IMR-90 (cell line): ENCODE results near the gene DHRS12. TPM values are rescaled to one million over a fixed set of nuclear protein-coding genes. Genes with fewer than 3 reads are reported as not detected.
A peak's percentile ranks its signal among the peaks of the same experiment; 100 is the strongest.

Experiments
- ATAC-seq: fragments of 200-7000 bp; cut with Tn5 transposase; 2 replicates; pipeline ENCODE4 v1.9.1; 2020; ENCODE audit warnings: low read depth, mild to moderate bottlenecking, moderate library complexity
- BruUV-seq: library from RNA; stranded (reverse); fragments of 400-500 nt; replicated peaks from 2 replicates; lab custom pipeline; 2021; lab: Mats Ljungman, UMichigan
- CTCF ChIA-PET: fragments of 300-600 bp; formaldehyde crosslinking; extraction: SDS; loops from one replicate; lab custom pipeline; 2021; ENCODE audit warnings: antibody characterized with exemption; lab: Yijun Ruan, JAX
- POLR2A ChIA-PET: fragments of 300-600 bp; sonication (Branson Sonifier 250); formaldehyde crosslinking; loops from one replicate; lab custom pipeline; 2022; ENCODE audit warnings: antibody characterized with exemption; ENCODE audit not compliant: unreplicated experiment; lab: Charles Lee
- DNase-seq: peaks from one replicate; pipeline ENCODE4 v3.0.0; 2013
- H2AFZ ChIP-seq: replicated peaks from 2 replicates; pipeline ENCODE3; 2013; ENCODE audit warnings: low read length, mild to moderate bottlenecking; ENCODE audit not compliant: poor library complexity
- H2AK5ac ChIP-seq: 2 replicates; pipeline ENCODE4 v1.6.1; 2013; ENCODE audit warnings: low read depth, low read length, inconsistent platforms
- H2AK9ac ChIP-seq: replicated peaks from 2 replicates; pipeline ENCODE3; 2013; ENCODE audit warnings: mild to moderate bottlenecking, low read depth, low read length, moderate library complexity; ENCODE audit not compliant: poor library complexity
- H2BK120ac ChIP-seq: 2 replicates; pipeline ENCODE4 v1.6.1; 2013; ENCODE audit warnings: low read depth, low read length, inconsistent platforms
- H2BK15ac ChIP-seq: 3 replicates; pipeline ENCODE4 v1.6.1; 2013; ENCODE audit warnings: low read depth, low read length, inconsistent platforms
- H2BK20ac ChIP-seq: 2 replicates; pipeline ENCODE4 v1.6.1; 2013; ENCODE audit warnings: low read depth, mild to moderate bottlenecking, inconsistent platforms, low read length, moderate library complexity
- H2BK5ac ChIP-seq: 2 replicates; pipeline ENCODE4 v1.6.1; 2013; ENCODE audit warnings: mild to moderate bottlenecking, low read depth, low read length, inconsistent platforms; ENCODE audit not compliant: poor library complexity, severe bottlenecking
- H3K14ac ChIP-seq: replicated peaks from 2 replicates; pipeline ENCODE4 v1.6.1; 2013; ENCODE audit warnings: low read depth, low read length, inconsistent platforms
- H3K18ac ChIP-seq: 2 replicates; pipeline ENCODE4 v1.6.1; 2013; ENCODE audit warnings: low read depth, low read length, control low read depth
- H3K23ac ChIP-seq: 2 replicates; pipeline ENCODE4 v1.6.1; 2013; ENCODE audit warnings: low read depth, low read length, inconsistent platforms
- H3K27ac ChIP-seq: 2 replicates; pipeline ENCODE4 v1.5.1; 2013; ENCODE audit warnings: mild to moderate bottlenecking, control low read depth, low read length; ENCODE audit not compliant: insufficient read depth
- H3K27me3 ChIP-seq: 2 replicates; pipeline ENCODE4 v1.6.1; 2013; ENCODE audit warnings: low read length; ENCODE audit not compliant: control insufficient read depth, insufficient read depth
- H3K36me3 ChIP-seq: 2 replicates; pipeline ENCODE4 v1.6.1; 2013; ENCODE audit warnings: low read length, mixed read lengths; ENCODE audit not compliant: control insufficient read depth, insufficient read depth
- H3K4ac ChIP-seq: 2 replicates; pipeline ENCODE4 v1.6.1; 2013; ENCODE audit warnings: low read depth, low read length, inconsistent platforms
- H3K4me1 ChIP-seq: 2 replicates; pipeline ENCODE4 v1.6.1; 2013; ENCODE audit warnings: low read length, mixed read lengths; ENCODE audit not compliant: control insufficient read depth, insufficient read depth
- H3K4me2 ChIP-seq: 2 replicates; pipeline ENCODE4 v1.6.1; 2013; ENCODE audit warnings: low read depth, mild to moderate bottlenecking, control low read depth, low read length, moderate library complexity
- H3K4me3 ChIP-seq: 2 replicates; pipeline ENCODE4 v1.5.1; 2013; ENCODE audit warnings: low read depth, mild to moderate bottlenecking, control low read depth, low read length, moderate library complexity; ENCODE audit not compliant: insufficient read depth
- H3K56ac ChIP-seq: 2 replicates; pipeline ENCODE4 v1.6.1; 2013; ENCODE audit warnings: low read length, inconsistent platforms; ENCODE audit not compliant: insufficient read depth; ENCODE audit errors: extremely low read depth
- H3K79me1 ChIP-seq, 2 experiments: 2 replicates each; pipeline ENCODE4 v1.6.1; 2013; ENCODE audit warnings: low read length in 2 of 2, inconsistent platforms in 1 of 2, low read depth in 1 of 2
- H3K9ac ChIP-seq: 2 replicates; pipeline ENCODE4 v1.6.1; 2013; ENCODE audit warnings: low read depth, low read length, control low read depth
- H3K9me1 ChIP-seq: 2 replicates; pipeline ENCODE4 v1.6.1; 2013; ENCODE audit warnings: low read length, inconsistent platforms; ENCODE audit not compliant: insufficient read depth
- H3K9me3 ChIP-seq: 2 replicates; pipeline ENCODE4 v1.6.1; 2013; ENCODE audit warnings: low read length; ENCODE audit not compliant: control insufficient read depth, insufficient read depth
- H4K20me1 ChIP-seq: 2 replicates; pipeline ENCODE4 v1.6.1; 2013; ENCODE audit warnings: low read length, inconsistent platforms; ENCODE audit not compliant: insufficient read depth
- H4K5ac ChIP-seq: 2 replicates; pipeline ENCODE4 v1.6.1; 2013; ENCODE audit warnings: mild to moderate bottlenecking, low read depth, low read length, control low read depth
- H4K8ac ChIP-seq, 2 experiments: 2 replicates each; pipeline ENCODE4 v1.6.1; 2013; ENCODE audit warnings: low read depth in 2 of 2, low read length in 2 of 2, control low read depth in 1 of 2, inconsistent platforms in 1 of 2
- H4K91ac ChIP-seq: 2 replicates; pipeline ENCODE4 v1.6.1; 2013; ENCODE audit warnings: low read depth, low read length, inconsistent platforms; ENCODE audit not compliant: insufficient read depth
- BHLHE40 ChIP-seq: fragments of 150-350 bp; IDR thresholded peaks from 2 replicates; pipeline ENCODE4 v1.6.1; 2016; ENCODE audit warnings: mild to moderate bottlenecking, low read depth, low read length
- CEBPB ChIP-seq: IDR thresholded peaks from 2 replicates; pipeline ENCODE4 v1.6.1; 2012; ENCODE audit warnings: low read depth, low read length, improper control_type of control experiment
- CHD1 ChIP-seq: IDR thresholded peaks from 2 replicates; pipeline ENCODE4 v1.6.1; 2012; ENCODE audit warnings: low read depth, low read length, improper control_type of control experiment
- ELK1 ChIP-seq: fragments of 150-350 bp; IDR thresholded peaks from 2 replicates; pipeline ENCODE4 v1.6.1; 2016; ENCODE audit warnings: low read depth, mild to moderate bottlenecking, low read length, moderate library complexity, borderline replicate concordance
- FOS ChIP-seq: fragments of 150-350 bp; IDR thresholded peaks from 2 replicates; pipeline ENCODE4 v1.6.1; 2016; ENCODE audit warnings: low read depth, low read length
- MAFK ChIP-seq: IDR thresholded peaks from 2 replicates; pipeline ENCODE4 v1.6.1; 2012; ENCODE audit warnings: low read depth, low read length, improper control_type of control experiment
- MXI1 ChIP-seq: IDR thresholded peaks from 2 replicates; pipeline ENCODE4 v1.6.1; 2012; ENCODE audit warnings: low read depth, mild to moderate bottlenecking, low read length, moderate library complexity, borderline replicate concordance
- POLR2A ChIP-seq: IDR thresholded peaks from 2 replicates; pipeline ENCODE4 v1.6.1; 2012; ENCODE audit warnings: mild to moderate bottlenecking, low read depth, low read length
- RAD21 ChIP-seq: IDR thresholded peaks from 2 replicates; pipeline ENCODE4 v1.6.1; 2012; ENCODE audit warnings: low read length, improper control_type of control experiment
- RCOR1 ChIP-seq: IDR thresholded peaks from 2 replicates; pipeline ENCODE4 v1.6.1; 2012; ENCODE audit warnings: mild to moderate bottlenecking, low read length, improper control_type of control experiment; ENCODE audit not compliant: insufficient replicate concordance
- RFX5 ChIP-seq: IDR thresholded peaks from 2 replicates; pipeline ENCODE4 v1.8.0; 2012; ENCODE audit warnings: low read depth, mild to moderate bottlenecking, low read length, moderate library complexity
- SMC3 ChIP-seq: fragments of 150-350 bp; IDR thresholded peaks from 2 replicates; pipeline ENCODE4 v1.6.1; 2016; ENCODE audit warnings: low read depth, mild to moderate bottlenecking, antibody characterized with exemption, low read length, moderate library complexity
- USF2 ChIP-seq: fragments of 150-350 bp; IDR thresholded peaks from 2 replicates; pipeline ENCODE4 v1.6.1; 2017; ENCODE audit warnings: mild to moderate bottlenecking, antibody characterized with exemption, low read length, low read depth
- WGBS, 2 experiments: methylation state at CpG; one replicate each; pipeline versions ENCODE4 v1.1.5 to v1.1.7; 2013; ENCODE audit warnings: missing lambda C conversion rate in 2 of 2; ENCODE audit not compliant: insufficient read length in 1 of 2; ENCODE audit errors: extremely low coverage in 2 of 2; 5-methylcytosine and 5-hydroxymethylcytosine counted together
- dilution Hi-C: fragments of 300-500 bp; cut with HindIII; formaldehyde crosslinking; loops from one replicate; pipeline ENCODE4 v1.14.3; 2018; ENCODE audit warnings: low sequenced_read_pairs; ENCODE audit not compliant: unreplicated experiment
- in situ Hi-C: fragments of 300-500 bp; cut with MboI; formaldehyde crosslinking; loops from 3 replicates; pipeline ENCODE4 v1.14.3; 2019; ENCODE audit warnings: low sequenced_read_pairs, inconsistent platforms, mixed read lengths
- intact Hi-C: fragments of 100-400 bp; cut with micrococcal nuclease; formaldehyde crosslinking; loops from 2 replicates; pipeline ENCODE4 v1.10.0; 2022
- polyA plus RNA-seq, 3 experiments: library from polyadenylated mRNA; depleted of rRNA; stranded (reverse); fragments of >200 nt; gene quantifications; 2 replicates each; pipeline ENCODE4 v1.2.3, GENCODE V29; 2012; ENCODE audit warnings: low replicate concordance in 1 of 3
- total RNA-seq: library from RNA; depleted of rRNA; stranded (reverse); fragments of >200 nt; gene quantifications from 2 replicates; pipeline ENCODE4 v1.2.3, GENCODE V29; 2012
- TF ChIP-seq, protein P1 (sequence below): conservative IDR thresholded peaks from 2 replicates; pipeline ENCODE4 v1.5.1; 2012; ENCODE audit warnings: mild to moderate bottlenecking, low read depth, low read length, improper control_type of control experiment

Gene DHRS12
- total and polyA plus RNA-seq, 2 of the 4 experiments (the other 2 are of a cell fraction): 1.3 to 1.6 TPM

GRCh38 chr13:51844862-51845573, 41.1 kb upstream of the DHRS12 start, which contains the start of gene TMEM272:
Gene TMEM272, minus strand, starts transcription at chr13:51845177. Its CDS starts 6,647 bp downstream, at chr13:51838530.
- H3K14ac ChIP-seq: no peak within 1 kb of the TSS
- no peak within 1 kb of the TSS for H3K23ac ChIP-seq
- no peak for TF ChIP-seq POLR2A
- no peak for TF ChIP-seq MXI1
- TF ChIP-seq SMC3: peak; percentile 37; the same call in 1 of the 2 replicates
- peak; percentile 44 for TF ChIP-seq RAD21
- TF ChIP-seq, protein P1, sequence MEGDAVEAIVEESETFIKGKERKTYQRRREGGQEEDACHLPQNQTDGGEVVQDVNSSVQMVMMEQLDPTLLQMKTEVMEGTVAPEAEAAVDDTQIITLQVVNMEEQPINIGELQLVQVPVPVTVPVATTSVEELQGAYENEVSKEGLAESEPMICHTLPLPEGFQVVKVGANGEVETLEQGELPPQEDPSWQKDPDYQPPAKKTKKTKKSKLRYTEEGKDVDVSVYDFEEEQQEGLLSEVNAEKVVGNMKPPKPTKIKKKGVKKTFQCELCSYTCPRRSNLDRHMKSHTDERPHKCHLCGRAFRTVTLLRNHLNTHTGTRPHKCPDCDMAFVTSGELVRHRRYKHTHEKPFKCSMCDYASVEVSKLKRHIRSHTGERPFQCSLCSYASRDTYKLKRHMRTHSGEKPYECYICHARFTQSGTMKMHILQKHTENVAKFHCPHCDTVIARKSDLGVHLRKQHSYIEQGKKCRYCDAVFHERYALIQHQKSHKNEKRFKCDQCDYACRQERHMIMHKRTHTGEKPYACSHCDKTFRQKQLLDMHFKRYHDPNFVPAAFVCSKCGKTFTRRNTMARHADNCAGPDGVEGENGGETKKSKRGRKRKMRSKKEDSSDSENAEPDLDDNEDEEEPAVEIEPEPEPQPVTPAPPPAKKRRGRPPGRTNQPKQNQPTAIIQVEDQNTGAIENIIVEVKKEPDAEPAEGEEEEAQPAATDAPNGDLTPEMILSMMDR: peak; percentile 65
- no peak for TF ChIP-seq ELK1
- TF ChIP-seq MAFK: no peak
- TF ChIP-seq CEBPB: no peak
- no peak for TF ChIP-seq FOS
- TF ChIP-seq RFX5: no peak
- no peak for TF ChIP-seq BHLHE40
- no peak for TF ChIP-seq USF2
- no peak for TF ChIP-seq CHD1
- no peak for TF ChIP-seq RCOR1
- no peak within 1 kb of the TSS for H2BK5ac ChIP-seq
- peak within 1 kb of the TSS; percentile 4; the same call in 1 of the 2 replicates for H4K91ac ChIP-seq
- peak within 1 kb of the TSS; percentile 5 for H2AK9ac ChIP-seq
- H3K4me1 ChIP-seq: peaks cover 2% of the 10 kb centered on the region
- no peaks in the 10 kb centered on the region for H3K36me3 ChIP-seq
- H2AFZ ChIP-seq: peak within 1 kb of the TSS; percentile 90
- CTCF ChIA-PET: no interaction called here
- H3K4me2 ChIP-seq: peak within 1 kb of the TSS; percentile 62
- H4K5ac ChIP-seq: no peak within 1 kb of the TSS
- H2BK15ac ChIP-seq: peak within 1 kb of the TSS; percentile 78; the same call in 1 of the 3 replicates
- DNase-seq (peak; percentile 11), ATAC-seq (peak; percentile 95)
- WGBS, 2 experiments: 78% methylated on average over 5 of the region's 20 CpGs; no CpG with 5 or more reads in 1 of the 2 experiments
- no peaks in the 10 kb centered on the region for H3K79me1 ChIP-seq
- H3K56ac ChIP-seq: no peak within 1 kb of the TSS
- intact Hi-C loops (loop anchor here (1.0 kb wide), 1 partner anchor 282 kb away; no protein-coding TSS in a partner anchor), in situ Hi-C loops (no loop called here), dilution Hi-C loops (no loop called here)
- H2BK120ac ChIP-seq: no peak within 1 kb of the TSS
- H2AK5ac ChIP-seq: no peak within 1 kb of the TSS
- POLR2A ChIA-PET: no interaction called here
- H3K9ac ChIP-seq: no peak within 1 kb of the TSS
- H3K9me1 ChIP-seq: peaks cover 4% of the 10 kb centered on the region; the same call in 1 of the 2 replicates
- H3K4me3 ChIP-seq: no peak within 1 kb of the TSS
- H4K20me1 ChIP-seq: no peaks in the 10 kb centered on the region
- H2BK20ac ChIP-seq: no peak within 1 kb of the TSS
- no peak within 1 kb of the TSS for H3K18ac ChIP-seq
- BruUV-seq: no TSS peak
- H3K27me3 ChIP-seq: peaks cover 28% of the 10 kb centered on the region
- peak within 1 kb of the TSS; percentile 58; the same call in 1 of the 2 replicates for H3K4ac ChIP-seq
- no peak within 1 kb of the TSS for H3K27ac ChIP-seq
- peak within 1 kb of the TSS in 1 of 2 experiments; percentile 79; a peak in 3 of 4 replicates for H4K8ac ChIP-seq
- no peaks in the 10 kb centered on the region for H3K9me3 ChIP-seq
